Lung (tissue), 12 donors: ENCODE measurements around the gene EZH1. TPM values are rescaled to one million over a fixed set of nuclear protein-coding genes. Genes with fewer than 3 reads are reported as not detected.

Experiments
- ATAC-seq: fragments of 200-7000 bp; cut with Tn5 transposase; one replicate; pipeline ENCODE4 v1.9.1; 2020; ENCODE audit warnings: moderate number of reproducible peaks; ENCODE audit not compliant: insufficient read depth, low FRiP score
- DNase-seq, 3 donors: peaks; one replicate each; pipeline ENCODE4 v3.0.0-alpha.2; 2013 to 2017
- H3K27ac ChIP-seq, 2 donors: one replicate each; pipeline ENCODE4 v1.5.1; 2013; ENCODE audit warnings: mild to moderate bottlenecking in 2 of 2, moderate library complexity in 2 of 2, control low read depth in 1 of 2, inconsistent platforms in 1 of 2, low read depth in 1 of 2, low read length in 1 of 2
- H3K27me3 ChIP-seq, 3 donors: one replicate each; pipeline ENCODE4 v1.5.1; 2013; ENCODE audit warnings: low read length in 2 of 3; ENCODE audit not compliant: control insufficient read depth in 3 of 3, insufficient read depth in 3 of 3
- H3K36me3 ChIP-seq, 4 donors: one replicate each; pipeline ENCODE4 v1.5.1; 2013; ENCODE audit warnings: low read length in 4 of 4, mild to moderate bottlenecking in 1 of 4, moderate library complexity in 1 of 4; ENCODE audit not compliant: control insufficient read depth in 4 of 4, insufficient read depth in 4 of 4
- H3K4me1 ChIP-seq, 5 donors: one replicate each; pipeline ENCODE4 v1.5.1; 2013; ENCODE audit warnings: low read length in 5 of 5, mild to moderate bottlenecking in 2 of 5, moderate library complexity in 1 of 5; ENCODE audit not compliant: control insufficient read depth in 5 of 5, insufficient read depth in 5 of 5
- H3K4me3 ChIP-seq: one replicate; pipeline ENCODE4 v1.5.1; 2013; ENCODE audit warnings: mild to moderate bottlenecking, control low read depth, moderate library complexity
- H3K9ac ChIP-seq, 2 donors: one replicate each; pipeline ENCODE4 v1.5.1; 2013; ENCODE audit warnings: low read length in 2 of 2, control low read depth in 1 of 2; ENCODE audit not compliant: insufficient read depth in 1 of 2
- H3K9me3 ChIP-seq, 4 donors: one replicate each; pipeline ENCODE4 v1.5.1; 2013; ENCODE audit warnings: low read length in 3 of 4, mild to moderate bottlenecking in 1 of 4, moderate library complexity in 1 of 4; ENCODE audit not compliant: control insufficient read depth in 4 of 4, insufficient read depth in 3 of 4
- CTCF ChIP-seq: IDR thresholded peaks from 2 replicates; pipeline ENCODE4 v1.5.1; 2012; ENCODE audit warnings: mild to moderate bottlenecking; ENCODE audit errors: control extremely low read depth, extremely low read depth
- WGBS, 2 donors: extraction: QIAGEN DNeasy Blood & Tissue Kit; methylation state at CpG; one replicate each; pipeline ENCODE4 v1.1.7; 2013; 5-methylcytosine and 5-hydroxymethylcytosine counted together
- polyA plus RNA-seq, 2 donors: library from polyadenylated mRNA; stranded (reverse); fragments of 200-250 nt; gene quantifications; one replicate each; pipeline ENCODE4 v1.2.1, GENCODE V29; 2013
- total RNA-seq, 2 donors: library from RNA; depleted of rRNA in 1 of 2; stranded (reverse); fragments of >200 nt in 1 of 2; gene quantifications; one replicate each; pipeline ENCODE4 v1.2.1, GENCODE V29; 2014 to 2021
- donor health status: control.
- donor health status: control.
- donor health status: Bipolar disorder and iron deficiency.
- donor health status: healthy.
- donor health status: DM: yes; HTN: yes; CAD: no.

Gene EZH1
- total and polyA plus RNA-seq, 4 donors = 20.7 to 53.2 (median 27.4) TPM

GRCh38 chr17:42787266-42787665, 42.4 kb upstream of the EZH1 start:
- Histone ChIP-seq H3K9ac (no peak overlapping the region), H3K9me3 (peaks cover 0 to 2% (median 0%) of the 10 kb centered on the region in 4 donors), H3K27ac (no peak overlapping the region), H3K36me3 (no peaks in the 10 kb centered on the region), H3K27me3 (peaks cover 0 to 62% (median 43%) of the 10 kb centered on the region in 3 donors), H3K4me3 (no peak overlapping the region), H3K4me1 (peaks cover 0 to 27% (median 6%) of the 10 kb centered on the region in 5 donors)
- 84 to 90% methylated on average over 11 of the region's 11 CpGs for WGBS, 2 donors
- TF ChIP-seq CTCF = no peak
- no peak for DNase-seq
- ATAC-seq = no peak

GRCh38 chr17:42784811-42785592, 40.2 kb upstream of the EZH1 start:
- H3K4me3 ChIP-seq = no peak overlapping the region
- ATAC-seq (no peak), DNase-seq (no peak)
- H3K27ac ChIP-seq = no peak overlapping the region
- H3K9me3 ChIP-seq = peaks cover 0 to 2% (median 0%) of the 10 kb centered on the region in 4 donors
- H3K4me1 ChIP-seq = peaks cover 0 to 32% (median 10%) of the 10 kb centered on the region in 5 donors
- no peak overlapping the region for H3K9ac ChIP-seq
- H3K36me3 ChIP-seq = no peaks in the 10 kb centered on the region
- H3K27me3 ChIP-seq = peaks cover 0 to 76% (median 53%) of the 10 kb centered on the region in 3 donors
- 9 to 23% methylated on average over 52 of the region's 52 CpGs for WGBS, 2 donors
- TF ChIP-seq CTCF = no peak

- Histone ChIP-seq H3K27ac (no peak overlapping the region), H3K4me3 (no peak overlapping the region), H3K9me3 (peaks cover 0 to 2% (median 0%) of the 10 kb centered on the region in 4 donors), H3K9ac (no peak overlapping the region), H3K4me1 (peaks cover 0 to 36% (median 10%) of the 10 kb centered on the region in 5 donors), H3K36me3 (peaks cover 0 to 4% (median under 1%) of the 10 kb centered on the region in 4 donors), H3K27me3 (peaks cover 0 to 76% (median 53%) of the 10 kb centered on the region in 3 donors)
- ATAC-seq = no peak
- WGBS, 2 donors = 9 to 36% methylated on average over 25 of the region's 25 CpGs
- no peak for TF ChIP-seq CTCF
- DNase-seq = no peak
Observed at GRCh38 chr17:42784409-42784808, 39.6 kb upstream of the EZH1 start.
